IMR-90 (cell line): Measurements from ENCODE around the gene DBNDD1.

Source experiments
- CTCF ChIP-seq: conservative IDR thresholded peaks from 2 replicates; pipeline ENCODE4 v1.5.1; 2012; ENCODE audit warnings: mild to moderate bottlenecking, low read depth, low read length, improper control_type of control experiment
- ELK1 ChIP-seq: fragments of 150-350 bp; IDR thresholded peaks from 2 replicates; pipeline ENCODE4 v1.6.1; 2016; ENCODE audit warnings: low read depth, mild to moderate bottlenecking, low read length, moderate library complexity, borderline replicate concordance
- FOS ChIP-seq: fragments of 150-350 bp; IDR thresholded peaks from 2 replicates; pipeline ENCODE4 v1.6.1; 2016; ENCODE audit warnings: low read depth, low read length
- MXI1 ChIP-seq: IDR thresholded peaks from 2 replicates; pipeline ENCODE4 v1.6.1; 2012; ENCODE audit warnings: low read depth, mild to moderate bottlenecking, low read length, moderate library complexity, borderline replicate concordance
- POLR2A ChIP-seq: IDR thresholded peaks from 2 replicates; pipeline ENCODE4 v1.6.1; 2012; ENCODE audit warnings: mild to moderate bottlenecking, low read depth, low read length
- RAD21 ChIP-seq: IDR thresholded peaks from 2 replicates; pipeline ENCODE4 v1.6.1; 2012; ENCODE audit warnings: low read length, improper control_type of control experiment
- RCOR1 ChIP-seq: IDR thresholded peaks from 2 replicates; pipeline ENCODE4 v1.6.1; 2012; ENCODE audit warnings: mild to moderate bottlenecking, low read length, improper control_type of control experiment; ENCODE audit not compliant: insufficient replicate concordance
- RFX5 ChIP-seq: IDR thresholded peaks from 2 replicates; pipeline ENCODE4 v1.8.0; 2012; ENCODE audit warnings: low read depth, mild to moderate bottlenecking, low read length, moderate library complexity
- SMC3 ChIP-seq: fragments of 150-350 bp; IDR thresholded peaks from 2 replicates; pipeline ENCODE4 v1.6.1; 2016; ENCODE audit warnings: low read depth, mild to moderate bottlenecking, antibody characterized with exemption, low read length, moderate library complexity
- USF2 ChIP-seq: fragments of 150-350 bp; IDR thresholded peaks from 2 replicates; pipeline ENCODE4 v1.6.1; 2017; ENCODE audit warnings: mild to moderate bottlenecking, antibody characterized with exemption, low read length, low read depth

GRCh38 chr16:89990799-89991198 is 28.5 kb downstream of the DBNDD1 start:
- TF ChIP-seq SMC3 (no peak), POLR2A (no peak), RCOR1 (no peak), CTCF (no peak), MXI1 (no peak), ELK1 (no peak), FOS (no peak), RAD21 (no peak), RFX5 (no peak), USF2 (no peak)
